GM19328 (cell line): ENCODE measurements around the gene PRKG1.

Experiments
- ATAC-seq: cut with Tn5 transposase; IDR thresholded peaks from one replicate; pipeline ENCODE4 v1.9.1; 2021; ENCODE audit warnings: mild to moderate bottlenecking, moderate library complexity; ENCODE audit not compliant: unreplicated experiment

PRKG1 gene

DNA sequence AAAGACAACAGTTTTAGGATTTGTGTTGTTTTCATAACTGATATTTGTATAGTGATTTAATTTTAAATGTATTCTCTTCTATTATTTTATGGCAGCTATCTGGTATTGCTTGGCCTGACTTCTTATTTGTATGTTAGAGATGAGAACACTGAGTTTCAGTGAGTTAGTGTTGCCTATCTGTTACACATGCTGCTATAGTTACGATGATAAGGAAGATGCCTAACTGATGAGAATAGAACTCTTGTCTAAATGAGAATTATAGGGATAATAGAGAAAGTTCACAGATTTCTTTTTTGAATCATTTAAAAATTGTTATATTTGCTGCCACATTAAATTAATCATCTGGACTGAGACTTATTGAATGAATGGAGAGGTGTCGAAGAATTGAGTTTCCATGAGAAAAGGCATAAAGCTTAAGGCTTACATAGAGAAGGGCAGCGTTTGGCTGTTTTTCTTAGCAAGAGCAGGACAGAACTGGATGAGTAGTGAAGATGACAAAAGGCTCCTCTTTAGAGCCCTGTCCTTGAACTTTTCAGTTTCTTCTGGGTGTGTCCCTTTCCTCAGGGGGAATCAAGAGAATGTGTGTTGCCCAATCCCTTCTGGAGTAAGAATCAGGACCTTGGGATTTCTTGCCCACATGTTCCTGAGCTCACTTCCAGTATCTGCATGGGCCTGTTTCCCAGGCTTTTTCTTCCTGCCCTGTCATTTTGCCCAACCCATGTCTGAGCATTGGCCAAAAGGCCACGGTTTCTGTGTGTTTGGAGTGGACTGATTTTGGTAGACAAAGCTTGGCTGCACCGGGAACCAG, 820.7 kb downstream of the PRKG1 start:
- ATAC-seq: no peak

DNA sequence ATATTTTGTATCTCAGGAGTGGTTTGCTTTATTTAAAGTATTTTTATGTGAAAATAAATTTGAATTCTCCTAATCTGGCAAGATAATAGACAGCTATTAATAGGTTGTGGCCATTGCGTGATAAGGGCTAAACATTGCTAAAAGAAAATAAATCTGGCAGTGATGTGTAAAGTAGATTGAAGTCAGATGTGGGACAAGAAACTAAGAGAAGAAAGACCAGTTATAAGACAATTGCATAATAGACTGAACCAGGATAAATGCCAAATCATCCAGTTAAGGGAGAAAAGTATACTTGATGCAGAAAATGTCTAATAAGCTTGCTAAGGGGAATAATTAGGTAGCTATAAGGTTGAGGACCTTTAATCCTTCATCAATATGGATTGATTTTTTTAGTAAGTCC, 822.6 kb downstream of the PRKG1 start:
- no peak for ATAC-seq

- no peak for ATAC-seq
Observed at GRCh38 chr10:51897560-51897959, 823.3 kb downstream of the PRKG1 start.

DNA sequence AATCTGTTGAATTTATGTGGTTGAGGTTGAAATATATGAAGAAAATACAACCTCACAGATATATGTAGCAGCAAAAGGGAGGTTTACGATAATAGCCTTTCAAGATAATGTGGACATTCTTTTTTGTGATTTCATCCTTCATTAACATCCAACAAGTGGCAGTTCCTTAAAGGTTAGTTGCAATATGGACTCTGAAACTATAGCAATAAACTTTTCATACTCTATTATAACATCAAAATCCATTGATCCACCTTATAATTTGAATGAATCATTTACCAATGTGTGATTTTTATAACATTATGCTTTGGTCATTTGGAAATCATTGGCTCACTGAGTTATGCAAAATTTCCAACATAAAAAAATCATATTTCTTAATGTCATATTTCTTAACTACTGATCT, 825.9 kb downstream of the PRKG1 start:
- no peak for ATAC-seq

GRCh38 chr10:51903675-51904074, 829.4 kb downstream of the PRKG1 start:
- no peak for ATAC-seq

GRCh38 chr10:51905032-51905431, 830.7 kb downstream of the PRKG1 start:
- ATAC-seq: no peak

DNA sequence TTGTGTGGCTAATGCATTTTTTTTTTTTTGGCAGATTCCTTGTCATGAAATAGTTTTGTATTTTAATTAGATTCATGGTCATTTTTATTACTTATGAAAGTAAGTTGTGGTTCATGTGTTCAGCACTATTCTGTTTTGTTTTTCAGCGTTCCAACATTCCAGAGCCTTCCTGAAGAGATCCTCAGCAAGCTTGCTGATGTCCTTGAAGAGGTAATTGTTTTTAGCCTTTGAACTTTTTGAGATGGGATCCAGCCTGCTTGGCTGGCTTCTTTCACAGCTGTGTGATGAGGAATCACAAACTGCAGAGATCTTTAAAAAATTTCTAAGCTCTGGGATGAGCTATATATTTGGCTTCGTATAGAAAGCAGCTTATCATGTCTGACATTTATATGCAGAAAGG, 833.1 kb downstream of the PRKG1 start:
- no peak for ATAC-seq

- no peak for ATAC-seq
Observed at GRCh38 chr10:51910189-51910588, 835.9 kb downstream of the PRKG1 start.

DNA sequence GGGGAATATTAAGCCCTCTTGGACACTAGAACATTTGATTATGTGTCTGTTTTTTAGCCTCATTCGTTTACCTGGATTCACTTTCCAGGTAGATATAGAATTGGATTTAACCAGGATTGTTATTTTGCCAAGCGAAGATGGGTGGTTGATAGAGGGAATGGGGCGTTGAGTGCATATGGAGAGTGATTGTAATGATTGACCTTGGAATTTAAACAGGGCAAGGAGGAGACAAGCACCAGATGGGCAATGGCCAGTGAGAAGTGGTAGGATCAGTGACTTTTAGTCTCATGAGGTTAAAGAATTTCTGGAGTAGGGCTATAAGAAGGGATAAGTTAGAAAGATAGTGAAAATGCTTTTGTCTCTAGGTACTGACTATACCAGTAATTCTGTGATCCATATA, 836.3 kb downstream of the PRKG1 start:
- no peak for ATAC-seq

DNA sequence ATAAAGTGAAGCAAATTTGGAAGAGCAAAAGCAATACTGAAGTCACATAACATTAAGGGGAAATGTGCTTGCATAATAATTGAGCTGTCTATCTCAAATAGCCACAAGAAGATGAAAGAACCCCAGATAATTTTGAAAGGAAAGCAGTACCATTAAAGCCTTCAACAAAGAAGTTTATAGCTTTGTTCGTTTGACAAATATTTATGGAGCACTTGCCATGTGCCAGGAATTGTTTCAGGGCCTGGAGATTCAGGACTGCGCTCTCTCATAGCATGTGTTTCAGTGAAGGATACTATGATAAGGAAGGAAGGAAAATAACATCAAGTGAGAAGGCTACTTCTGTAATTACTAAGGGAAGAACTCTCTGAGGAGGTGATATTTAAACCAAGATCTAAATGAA, 837.4 kb downstream of the PRKG1 start:
- ATAC-seq: no peak

DNA sequence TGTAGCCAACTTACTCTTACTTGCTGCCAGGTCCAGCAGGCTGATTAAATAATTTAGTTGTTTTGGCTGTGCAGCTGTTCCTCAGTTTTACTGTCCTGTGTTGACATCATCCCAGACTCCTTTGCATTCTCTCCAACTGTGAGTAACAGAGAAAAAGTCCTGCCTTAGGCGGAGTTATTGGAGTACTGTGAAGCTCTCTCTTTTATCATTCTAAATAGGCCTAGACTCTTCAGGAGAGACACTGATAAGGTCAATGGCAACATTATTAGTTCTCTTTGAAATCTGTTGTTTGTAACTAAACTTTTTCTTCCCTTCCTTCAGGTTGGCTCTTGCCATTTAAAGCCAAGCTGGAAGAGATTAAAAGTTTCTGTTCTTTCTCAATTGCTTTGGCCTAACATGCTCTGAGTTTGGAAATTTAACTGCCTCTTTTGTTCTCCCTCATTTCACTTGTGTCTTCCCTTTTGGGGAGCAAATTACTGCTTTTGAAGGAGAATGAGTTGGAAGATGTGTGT, 840.8 kb downstream of the PRKG1 start:
- ATAC-seq: no peak

GRCh38 chr10:51918440-51918839, 844.2 kb downstream of the PRKG1 start:
- ATAC-seq: no peak

DNA sequence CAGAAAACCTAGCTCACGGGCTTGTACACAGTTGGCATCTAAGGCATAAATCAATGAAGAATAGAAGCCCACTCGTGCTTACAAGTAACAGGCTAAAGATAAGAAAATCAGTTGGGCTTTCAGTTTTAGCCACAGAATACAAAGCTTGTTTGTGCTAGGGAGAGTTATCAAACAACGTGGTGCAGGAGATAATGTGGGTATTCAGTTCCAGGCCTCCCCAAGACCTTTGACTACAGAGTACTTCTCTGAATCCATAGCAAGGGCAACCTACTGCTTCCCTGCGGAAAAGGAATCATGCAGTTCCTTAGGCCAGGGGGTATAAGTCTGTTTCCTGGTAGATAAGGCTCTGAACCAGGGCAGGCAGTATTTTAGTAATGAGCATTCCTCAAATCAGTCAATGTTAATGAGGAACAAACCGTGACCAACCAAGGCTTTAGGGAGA, 844.6 kb downstream of the PRKG1 start:
- no peak for ATAC-seq

DNA sequence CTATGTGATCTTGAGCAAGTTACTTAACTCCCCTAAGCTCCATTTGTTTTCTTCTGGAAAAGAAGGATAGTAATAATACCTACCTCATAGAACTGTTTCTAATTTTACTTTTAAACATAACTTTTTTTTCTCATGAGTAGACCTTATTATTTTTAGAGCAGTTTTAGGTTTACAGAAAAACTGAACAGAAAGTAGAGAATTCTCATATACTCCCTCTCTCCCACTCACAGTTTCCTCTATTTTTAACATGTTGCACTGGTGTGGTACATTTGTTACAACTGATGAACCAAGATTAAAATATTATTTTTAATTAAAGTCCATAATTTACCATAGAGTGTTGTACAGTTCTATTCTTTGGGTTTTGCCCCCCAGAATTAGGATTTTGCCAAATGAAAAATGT, 846.4 kb downstream of the PRKG1 start:
- no peak for ATAC-seq

DNA sequence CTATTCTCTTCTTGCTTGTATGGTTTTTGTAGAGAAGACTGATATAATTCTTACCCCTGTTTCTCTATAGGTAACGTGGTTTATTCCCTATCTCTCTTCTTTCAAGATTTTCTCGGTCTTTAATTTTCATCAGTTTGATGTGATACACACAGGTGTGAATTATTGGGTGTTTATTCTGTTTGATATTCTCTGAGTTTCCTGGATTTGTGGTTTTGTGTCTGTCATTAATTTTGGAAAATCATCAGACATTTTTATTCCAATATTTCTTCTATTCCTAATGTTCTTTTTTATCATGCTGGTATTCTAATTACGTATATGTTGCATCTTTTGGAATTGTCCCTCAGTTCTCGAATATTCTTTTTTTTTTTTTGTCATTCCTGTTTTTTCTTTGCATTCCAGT, 850.1 kb downstream of the PRKG1 start:
- ATAC-seq: no peak

DNA sequence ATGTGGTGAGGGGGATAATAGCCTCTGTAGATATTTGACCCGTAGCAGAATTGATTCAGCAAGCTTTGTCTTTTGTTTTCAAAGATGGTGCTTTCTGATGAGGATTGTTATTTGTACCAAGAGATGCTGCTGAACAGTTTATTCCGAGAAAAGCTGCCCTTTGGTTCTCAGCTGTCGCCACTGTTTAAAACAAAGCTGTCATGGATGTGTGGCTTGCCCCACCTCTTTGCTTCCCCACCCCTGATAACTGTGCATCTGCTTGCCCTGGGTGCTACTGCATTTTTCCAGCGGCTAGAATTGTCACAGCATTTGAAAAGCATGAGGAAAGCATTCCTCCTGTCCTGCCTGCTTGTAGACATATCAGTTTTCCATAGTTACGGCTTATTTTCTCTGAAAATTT, 852.0 kb downstream of the PRKG1 start:
- ATAC-seq: no peak

GRCh38 chr10:51928162-51928561, 853.9 kb downstream of the PRKG1 start:
- ATAC-seq: no peak

GRCh38 chr10:51932530-51932929, 858.2 kb downstream of the PRKG1 start:
- no peak for ATAC-seq

DNA sequence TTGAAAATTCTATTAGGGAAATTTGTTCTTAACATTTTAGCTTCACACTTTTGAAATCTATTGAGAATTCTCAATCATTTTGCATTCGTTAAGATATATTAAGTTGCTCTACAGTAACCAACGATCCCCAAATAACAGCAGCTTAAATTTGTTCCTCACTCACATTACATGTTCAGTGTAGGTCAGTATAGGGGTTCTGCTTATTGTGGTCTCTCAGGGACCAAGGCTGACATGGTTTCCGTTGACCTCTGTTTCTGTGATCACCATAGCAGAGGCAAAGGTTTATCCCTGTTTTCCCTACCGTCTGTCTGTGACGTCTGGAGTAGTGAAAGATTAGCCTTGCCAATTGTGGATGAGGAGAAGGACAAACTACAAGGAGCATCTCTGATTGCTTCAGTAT, 860.1 kb downstream of the PRKG1 start:
- ATAC-seq: no peak

DNA sequence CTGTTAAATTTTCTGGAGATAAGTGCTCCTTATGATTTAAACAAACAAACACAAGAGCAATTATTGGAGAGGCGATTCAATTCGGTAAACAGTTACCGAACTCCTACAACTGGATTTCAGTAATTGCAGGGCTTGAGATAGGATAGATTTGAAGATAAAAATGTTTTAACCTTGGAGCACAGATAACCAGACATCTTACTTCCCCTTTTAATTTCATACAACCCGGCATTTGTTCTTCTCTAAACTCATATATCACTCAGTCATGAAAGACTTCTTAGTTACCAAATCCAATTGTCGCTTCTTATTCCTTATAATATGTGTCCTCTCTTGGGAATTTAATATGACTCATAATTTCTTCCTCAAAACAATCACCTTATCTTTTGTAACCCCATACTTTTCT, 861.1 kb downstream of the PRKG1 start:
- ATAC-seq: no peak

DNA sequence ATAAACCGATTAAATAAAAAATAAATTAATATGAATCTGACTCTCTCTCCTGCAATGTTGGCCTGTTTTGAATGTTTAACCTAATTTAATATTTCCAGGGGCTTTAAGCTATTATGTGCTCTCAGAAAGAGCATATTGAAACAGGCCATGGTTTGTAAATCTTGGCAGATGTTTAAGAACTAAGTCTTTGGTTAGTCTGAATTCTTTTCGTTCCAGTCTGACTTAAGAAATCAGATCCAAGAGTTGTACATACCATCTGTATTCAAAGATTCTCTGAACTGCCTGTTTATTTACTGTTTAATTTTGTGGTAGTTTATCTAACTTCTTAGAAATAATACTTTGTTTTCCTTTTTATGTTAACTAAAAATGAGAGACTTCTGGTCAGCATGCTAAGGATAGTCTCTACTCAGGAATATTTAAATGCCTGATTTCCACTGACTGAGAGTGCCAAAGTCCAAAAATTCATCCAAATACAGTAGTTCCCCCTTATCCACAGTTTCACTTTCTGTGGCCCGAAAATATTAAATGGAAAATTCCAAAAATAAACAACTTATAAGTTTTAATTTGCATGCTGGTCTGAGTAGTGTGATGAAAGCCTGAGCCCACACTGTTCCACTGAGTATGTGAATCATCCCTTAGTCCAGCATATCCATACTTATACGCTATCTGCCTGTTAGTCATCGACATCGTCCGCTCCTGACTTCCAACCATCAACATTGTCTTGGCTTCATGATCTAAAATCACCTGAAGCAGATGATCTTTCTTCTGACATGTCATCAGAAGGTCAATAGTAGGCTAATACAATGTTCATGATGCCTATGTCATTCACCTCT, 863.2 kb downstream of the PRKG1 start:
- ATAC-seq: no peak

- no peak for ATAC-seq
Observed at GRCh38 chr10:51950371-51950995, 876.2 kb downstream of the PRKG1 start.
